Forelimb muscle (tissue), 1 donor: ENCODE data around the gene FXYD2. TPM values are rescaled to one million over a fixed set of nuclear protein-coding genes. Genes with fewer than 3 reads are reported as not detected.

Experiments
- polyA plus RNA-seq: library from polyadenylated mRNA; unstranded; fragments of 120-200 nt; gene quantifications from one replicate; pipeline ENCODE4 v1.2.1, GENCODE V29; 2013; ENCODE audit not compliant: insufficient read length

Gene FXYD2
- polyA plus RNA-seq, 1 donor: 1.5 TPM

Other genes starting within 250 kb of the FXYD2 start
- gene DSCAML1, start 27.5 kb downstream of the FXYD2 start, polyA plus RNA-seq: 0.63 TPM
- gene FXYD6, start 51.9 kb upstream of the FXYD2 start, polyA plus RNA-seq: 192 TPM
- 0.19 TPM for gene TMPRSS13, start 104.7 kb upstream of the FXYD2 start, polyA plus RNA-seq
- 3.8 TPM for gene IL10RA, start 161.7 kb upstream of the FXYD2 start, polyA plus RNA-seq